Prostate gland (tissue), 2 donors: ENCODE results near the gene PLPP1.

Experiments
- POLR2AphosphoS5 ChIP-seq: sonication (generic); formaldehyde crosslinking; IDR thresholded peaks from one replicate; pipeline ENCODE4 v1.6.1; 2017; ENCODE audit warnings: antibody characterized with exemption
- TF ChIP-seq, protein P1 (sequence below), 4 experiments: fragments of 200-600 bp in 2 of 4; fragments of 450-650 bp in 2 of 4; sonication (generic) in 2 of 4; IDR thresholded peaks; 1 replicate in 3 of 4; 2 replicates in 1 of 4; pipeline ENCODE4 v1.5.1; 2016 to 2019; ENCODE audit warnings: antibody characterized with exemption in 4 of 4, mild to moderate bottlenecking in 2 of 4, moderate library complexity in 2 of 4

DNA sequence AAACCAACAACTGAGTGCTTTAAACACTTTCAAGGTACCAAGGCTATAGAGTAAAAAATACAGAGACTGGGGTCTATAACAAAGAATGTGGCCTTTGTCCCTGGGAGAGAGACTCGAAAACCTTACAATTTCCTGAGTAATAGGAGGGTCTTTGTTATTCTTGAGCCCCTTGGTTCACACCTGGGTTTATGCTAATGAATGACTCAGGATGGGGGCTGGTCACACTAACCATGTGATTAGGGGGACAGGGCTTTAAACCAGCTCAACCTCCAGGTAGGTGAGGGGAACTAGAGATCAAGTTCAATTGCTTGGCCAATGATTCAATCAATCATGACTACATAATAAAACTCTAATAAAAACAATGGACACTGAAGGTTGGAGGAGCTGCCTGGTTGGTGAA, 50.2 kb downstream of the PLPP1 start:
- TF ChIP-seq POLR2AphosphoS5 = no peak
- TF ChIP-seq, protein P1, sequence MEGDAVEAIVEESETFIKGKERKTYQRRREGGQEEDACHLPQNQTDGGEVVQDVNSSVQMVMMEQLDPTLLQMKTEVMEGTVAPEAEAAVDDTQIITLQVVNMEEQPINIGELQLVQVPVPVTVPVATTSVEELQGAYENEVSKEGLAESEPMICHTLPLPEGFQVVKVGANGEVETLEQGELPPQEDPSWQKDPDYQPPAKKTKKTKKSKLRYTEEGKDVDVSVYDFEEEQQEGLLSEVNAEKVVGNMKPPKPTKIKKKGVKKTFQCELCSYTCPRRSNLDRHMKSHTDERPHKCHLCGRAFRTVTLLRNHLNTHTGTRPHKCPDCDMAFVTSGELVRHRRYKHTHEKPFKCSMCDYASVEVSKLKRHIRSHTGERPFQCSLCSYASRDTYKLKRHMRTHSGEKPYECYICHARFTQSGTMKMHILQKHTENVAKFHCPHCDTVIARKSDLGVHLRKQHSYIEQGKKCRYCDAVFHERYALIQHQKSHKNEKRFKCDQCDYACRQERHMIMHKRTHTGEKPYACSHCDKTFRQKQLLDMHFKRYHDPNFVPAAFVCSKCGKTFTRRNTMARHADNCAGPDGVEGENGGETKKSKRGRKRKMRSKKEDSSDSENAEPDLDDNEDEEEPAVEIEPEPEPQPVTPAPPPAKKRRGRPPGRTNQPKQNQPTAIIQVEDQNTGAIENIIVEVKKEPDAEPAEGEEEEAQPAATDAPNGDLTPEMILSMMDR (IDR thresholded peaks at IDR 0.05) = no peak
